ENCODE results near the gene SFXN5.

- TF ChIP-seq EZH2 (IDR thresholded peaks at IDR 0.05; ENCODE audit: insufficient read depth, poor library complexity, severe bottlenecking) (no peak), EZH2phosphoT487 (IDR thresholded peaks at IDR 0.05; ENCODE audit: insufficient read depth, low read depth) (no peak)
Measured at GRCh38 chr2:72993147-72993932, 78.2 kb downstream of the SFXN5 start.
